Measurements from ENCODE around the gene TYROBP. TPM values are rescaled to one million over a fixed set of nuclear protein-coding genes. Genes with fewer than 3 reads are reported as not detected.

TYROBP gene
- total and polyA plus RNA-seq, 9 donors: 9.2 to 135 (median 36.7) TPM

DNA sequence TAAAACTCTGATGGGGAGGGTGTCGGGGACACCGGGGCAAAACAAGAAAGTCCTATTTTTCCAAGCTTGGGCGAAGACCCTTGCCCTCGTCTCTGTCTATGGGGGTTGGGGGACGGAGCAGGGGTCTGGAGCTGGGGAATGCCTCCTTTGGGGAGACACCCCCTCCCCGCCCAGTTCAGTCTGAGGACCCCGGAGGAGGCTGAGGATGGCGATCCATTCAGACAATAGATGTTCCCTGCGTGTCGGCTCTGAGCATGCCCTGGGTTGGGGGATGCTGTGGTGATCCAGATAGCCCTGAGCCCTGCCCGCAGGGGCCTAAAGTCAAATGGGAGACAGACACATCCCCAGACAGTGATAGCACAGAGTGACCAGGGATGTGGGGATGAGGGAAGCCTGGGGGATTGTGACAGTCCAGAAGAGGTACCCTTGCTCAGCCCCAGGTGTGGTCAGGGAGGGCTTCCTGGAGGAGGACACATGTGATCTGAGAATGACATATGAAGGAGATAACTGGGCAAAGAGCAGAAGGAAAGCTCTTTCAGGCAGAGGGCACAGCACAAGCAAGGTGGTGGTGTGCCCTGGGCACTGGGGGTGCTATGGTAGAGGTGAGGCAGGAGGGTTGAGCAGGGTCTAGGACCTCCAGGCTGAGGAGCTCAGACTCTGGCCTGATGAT is 37.2 kb upstream of the TYROBP start:
- WGBS, 3 donors: 85 to 89% (median 88%) methylated on average over 11 of the region's 11 CpGs
- H3K36me3 ChIP-seq: no peaks in the 10 kb centered on the region

DNA sequence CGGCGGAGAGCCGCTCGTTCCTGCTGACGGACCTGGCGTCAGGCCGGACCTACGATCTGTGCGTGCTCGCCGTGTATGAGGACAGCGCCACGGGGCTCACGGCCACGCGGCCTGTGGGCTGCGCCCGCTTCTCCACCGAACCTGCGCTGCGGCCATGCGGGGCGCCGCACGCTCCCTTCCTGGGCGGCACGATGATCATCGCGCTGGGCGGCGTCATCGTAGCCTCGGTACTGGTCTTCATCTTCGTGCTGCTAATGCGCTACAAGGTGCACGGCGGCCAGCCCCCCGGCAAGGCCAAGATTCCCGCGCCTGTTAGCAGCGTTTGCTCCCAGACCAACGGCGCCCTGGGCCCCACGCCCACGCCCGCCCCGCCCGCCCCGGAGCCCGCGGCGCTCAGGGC is 36.5 kb upstream of the TYROBP start:
- WGBS, 3 donors: 69 to 71% (median 70%) methylated on average over 37 to 52 of the region's 52 CpGs
- DNase-seq: no peak
- intact Hi-C loops (cut with DNase I): no loop called here
- Histone ChIP-seq H3K27ac (no peak overlapping the region), H3K9me3 (no peaks in the 10 kb centered on the region), H3K4me3 (no peak overlapping the region), H3K27me3 (no peaks in the 10 kb centered on the region), H3K36me3 (no peaks in the 10 kb centered on the region), H3K4me1 (ENCODE audit: insufficient read depth) (no peaks in the 10 kb centered on the region)
- TF ChIP-seq, protein P1, sequence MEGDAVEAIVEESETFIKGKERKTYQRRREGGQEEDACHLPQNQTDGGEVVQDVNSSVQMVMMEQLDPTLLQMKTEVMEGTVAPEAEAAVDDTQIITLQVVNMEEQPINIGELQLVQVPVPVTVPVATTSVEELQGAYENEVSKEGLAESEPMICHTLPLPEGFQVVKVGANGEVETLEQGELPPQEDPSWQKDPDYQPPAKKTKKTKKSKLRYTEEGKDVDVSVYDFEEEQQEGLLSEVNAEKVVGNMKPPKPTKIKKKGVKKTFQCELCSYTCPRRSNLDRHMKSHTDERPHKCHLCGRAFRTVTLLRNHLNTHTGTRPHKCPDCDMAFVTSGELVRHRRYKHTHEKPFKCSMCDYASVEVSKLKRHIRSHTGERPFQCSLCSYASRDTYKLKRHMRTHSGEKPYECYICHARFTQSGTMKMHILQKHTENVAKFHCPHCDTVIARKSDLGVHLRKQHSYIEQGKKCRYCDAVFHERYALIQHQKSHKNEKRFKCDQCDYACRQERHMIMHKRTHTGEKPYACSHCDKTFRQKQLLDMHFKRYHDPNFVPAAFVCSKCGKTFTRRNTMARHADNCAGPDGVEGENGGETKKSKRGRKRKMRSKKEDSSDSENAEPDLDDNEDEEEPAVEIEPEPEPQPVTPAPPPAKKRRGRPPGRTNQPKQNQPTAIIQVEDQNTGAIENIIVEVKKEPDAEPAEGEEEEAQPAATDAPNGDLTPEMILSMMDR (IDR thresholded peaks at IDR 0.05): no peak

More for the DNA sequence above, 37.2 kb upstream of the TYROBP start:
- TF ChIP-seq EP300 (IDR thresholded peaks at IDR 0.05) (no peak), POLR2A (IDR thresholded peaks at IDR 0.05) (no peak)
- TF ChIP-seq, protein P1 (IDR thresholded peaks at IDR 0.05): no peak
- no peak for DNase-seq
- intact Hi-C loops (cut with DNase I): no loop called here
- Histone ChIP-seq H3K9me3 (no peaks in the 10 kb centered on the region), H3K4me1 (ENCODE audit: insufficient read depth) (no peaks in the 10 kb centered on the region), H3K27ac (no peak overlapping the region), H3K4me3 (no peak overlapping the region), H3K27me3 (no peaks in the 10 kb centered on the region)

DNA sequence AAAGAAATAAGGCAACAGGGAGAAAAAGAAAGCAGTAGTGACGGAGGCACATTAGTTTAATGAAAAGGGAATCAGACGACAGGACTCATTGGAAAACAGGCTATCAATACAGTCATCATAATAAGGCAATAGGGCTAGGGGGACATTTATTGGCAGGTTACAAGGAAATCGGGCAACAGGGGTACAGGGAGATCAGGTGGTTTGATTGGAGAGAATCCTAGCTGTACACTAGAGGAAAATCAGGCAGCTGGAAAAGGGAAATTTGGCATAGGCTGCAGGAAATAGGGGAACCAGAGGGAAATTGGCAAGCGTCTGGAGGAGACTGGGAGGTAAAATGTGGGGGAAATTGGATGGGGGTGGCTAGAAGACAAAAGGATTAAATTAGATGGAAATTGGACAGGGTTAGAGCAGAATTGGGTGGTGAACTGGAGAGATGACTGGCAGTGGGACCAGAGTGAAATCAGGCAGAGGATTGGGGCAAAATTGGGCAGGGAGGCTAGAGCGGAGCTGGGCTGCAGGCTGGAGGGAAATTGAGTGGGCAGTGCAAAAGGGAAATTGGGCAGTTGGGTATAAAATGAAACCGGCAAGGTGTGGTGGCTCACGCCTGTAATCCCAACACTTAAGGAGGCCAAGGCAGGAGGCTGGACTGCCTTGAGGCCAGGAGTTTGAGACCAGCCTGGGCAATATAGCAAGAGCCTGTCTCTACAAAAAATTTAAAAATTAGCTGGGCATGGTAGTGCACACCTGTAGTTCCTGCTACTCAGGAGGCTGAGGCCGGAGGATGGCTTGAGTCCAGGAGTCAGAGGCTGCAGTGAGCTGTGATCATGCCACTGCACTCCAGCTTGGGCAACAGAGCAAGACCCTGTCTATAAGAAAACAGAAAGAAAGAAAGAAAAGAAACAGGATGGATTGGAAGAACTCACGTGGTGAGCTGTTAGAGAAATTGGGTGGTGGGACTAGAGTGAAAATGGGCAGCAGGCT is 35.5 kb upstream of the TYROBP start:
- DNase-seq: no peak
- Histone ChIP-seq H3K9me3 (no peaks in the 10 kb centered on the region), H3K4me3 (no peak overlapping the region), H3K27ac (no peak overlapping the region), H3K27me3 (no peaks in the 10 kb centered on the region), H3K36me3 (no peaks in the 10 kb centered on the region), H3K4me1 (ENCODE audit: insufficient read depth) (no peaks in the 10 kb centered on the region)
- intact Hi-C loops (cut with DNase I): no loop called here
- TF ChIP-seq POLR2A (IDR thresholded peaks at IDR 0.05) (no peak), EP300 (IDR thresholded peaks at IDR 0.05) (no peak)
- TF ChIP-seq, protein P1 (IDR thresholded peaks at IDR 0.05): no peak
- WGBS, 3 donors: 78 to 85% (median 85%) methylated on average over 9 of the region's 9 CpGs

DNA sequence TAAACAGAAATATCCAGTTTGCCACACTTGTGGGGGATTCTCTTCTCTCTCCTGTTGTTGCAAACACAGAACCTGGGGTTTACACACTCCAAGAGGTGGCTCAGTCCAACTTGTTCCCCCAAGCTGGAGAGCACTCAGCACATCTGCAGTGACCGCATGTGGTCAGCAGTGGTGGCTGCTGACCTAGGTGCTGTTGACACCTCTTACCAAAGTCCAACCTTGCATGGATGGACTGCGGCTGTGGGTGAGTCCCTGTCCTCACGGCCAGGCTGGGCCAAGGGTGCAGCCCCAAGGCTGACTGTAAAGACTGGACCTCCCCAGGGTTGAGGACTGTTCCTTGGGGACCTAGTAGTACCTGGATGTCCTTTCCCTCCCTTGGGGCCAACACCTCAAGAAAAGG is 34.1 kb upstream of the TYROBP start:
- no peaks in the 10 kb centered on the region for H3K36me3 ChIP-seq
- H3K27me3 ChIP-seq: no peaks in the 10 kb centered on the region
- intact Hi-C loops (cut with DNase I): no loop called here
- H3K4me3 ChIP-seq: no peak overlapping the region
- 81 to 90% (median 88%) methylated on average over 3 of the region's 3 CpGs for WGBS, 3 donors
- H3K4me1 ChIP-seq (ENCODE audit: insufficient read depth): peaks cover 12% of the 10 kb centered on the region
- DNase-seq: no peak
- TF ChIP-seq, protein P1 (IDR thresholded peaks at IDR 0.05): no peak
- TF ChIP-seq POLR2A (IDR thresholded peaks at IDR 0.05) (no peak), EP300 (IDR thresholded peaks at IDR 0.05) (no peak)
- no peaks in the 10 kb centered on the region for H3K9me3 ChIP-seq
- H3K27ac ChIP-seq: no peak overlapping the region
